GM12801 (cell line): ENCODE measurements around the gene NOX4.

Source experiments
- CTCF ChIP-seq: IDR thresholded peaks from one replicate; pipeline ENCODE4 v1.5.1; 2011; ENCODE audit warnings: control low read depth; ENCODE audit not compliant: insufficient read length; ENCODE audit errors: extremely low read depth

NOX4 gene

GRCh38 chr11:89346601-89347000, 144.6 kb downstream of the NOX4 start:
- no peak for TF ChIP-seq CTCF

GRCh38 chr11:89327885-89328284, 163.3 kb downstream of the NOX4 start:
- TF ChIP-seq CTCF, result no peak

- no peak for TF ChIP-seq CTCF
These were observed 169.8 kb downstream of the NOX4 start for GRCh38 chr11:89321401-89321800.

GRCh38 chr11:89293965-89294679, 197.1 kb downstream of the NOX4 start:
- no peak for TF ChIP-seq CTCF

GRCh38 chr11:89279176-89279575, 212.0 kb downstream of the NOX4 start:
- TF ChIP-seq CTCF, result no peak

GRCh38 chr11:89275966-89276365, 215.2 kb downstream of the NOX4 start:
- TF ChIP-seq CTCF, result no peak
